NCI-H2171 (cell line): ENCODE data around the gene RAP1GDS1.

Experiments
- DNase-seq: peaks from one replicate; lab custom pipeline; 2025; lab: John Stamatoyannopoulos, UW

Gene RAP1GDS1

GRCh38 chr4:98482847-98483806, 221.9 kb downstream of the RAP1GDS1 start:
- DNase-seq, result no peak

GRCh38 chr4:98484031-98484430, 222.8 kb downstream of the RAP1GDS1 start:
- no peak for DNase-seq

DNA sequence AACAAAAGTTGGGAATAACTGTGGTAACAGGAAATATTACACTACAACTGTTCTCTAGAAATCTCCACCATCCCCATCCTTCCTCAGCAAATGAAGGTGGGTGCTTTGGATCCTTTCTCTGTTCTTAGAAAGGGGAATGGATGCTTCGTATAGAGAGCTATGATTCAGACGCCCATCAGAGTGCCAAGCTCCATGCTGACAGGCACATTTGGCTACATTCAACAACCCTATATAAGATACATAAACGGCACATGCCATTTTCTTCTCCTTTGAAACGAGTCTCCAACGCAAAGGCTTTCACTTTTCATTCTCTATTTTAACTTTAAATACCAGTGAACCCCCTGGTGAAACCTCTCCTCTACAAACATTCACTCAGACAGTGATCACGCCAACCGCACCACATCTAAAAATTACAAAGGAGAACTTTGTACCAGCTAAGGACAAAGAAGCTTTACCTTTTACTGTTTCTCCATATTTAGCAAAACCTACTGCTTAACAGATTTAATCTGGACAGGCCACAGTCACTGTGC, 224.7 kb downstream of the RAP1GDS1 start:
- DNase-seq, result no peak

DNA sequence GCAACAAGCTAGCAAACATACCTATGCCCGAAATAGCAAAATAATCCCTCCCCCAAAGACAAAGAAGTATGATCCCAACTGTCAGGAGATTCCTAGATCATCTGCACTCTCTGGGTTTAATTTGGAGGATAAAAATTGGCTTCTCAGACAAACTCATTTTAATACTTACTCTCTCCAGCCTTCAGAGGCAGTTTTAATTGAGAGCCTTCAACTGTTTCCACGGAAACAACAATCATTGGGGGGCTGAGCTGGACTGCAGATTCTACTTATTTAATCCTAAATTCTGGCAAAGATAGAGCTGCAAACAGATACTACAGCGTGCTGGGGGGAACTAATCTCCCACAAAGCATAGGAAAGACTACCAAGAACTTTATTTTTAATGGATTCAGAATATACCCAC, 229.1 kb downstream of the RAP1GDS1 start:
- no peak for DNase-seq

GRCh38 chr4:98491899-98492559, 230.8 kb downstream of the RAP1GDS1 start:
- DNase-seq, result no peak

GRCh38 chr4:98493296-98493695, 232.1 kb downstream of the RAP1GDS1 start:
- no peak for DNase-seq
